Subcutaneous adipose tissue (tissue), 4 donors: ENCODE measurements around the gene GPR78. TPM values are rescaled to one million over a fixed set of nuclear protein-coding genes. Genes with fewer than 3 reads are reported as not detected.

Source experiments
- total RNA-seq, 4 donors: library from RNA; depleted of rRNA; stranded (reverse); fragments of >200 nt; gene quantifications; one replicate each; pipeline ENCODE4 v1.1.0, GENCODE V29; 2016
- TF ChIP-seq, protein P1 (sequence below): fragments of 450-650 bp; IDR thresholded peaks from one replicate; pipeline ENCODE4 v1.5.1; 2016; ENCODE audit warnings: low read depth, mild to moderate bottlenecking, control low read depth, antibody characterized with exemption, moderate library complexity

Gene GPR78
- total RNA-seq, 4 donors from 2014 or later = not detected

GRCh38 chr4:8585721-8586212, 5.6 kb downstream of the GPR78 start:
- TF ChIP-seq, protein P1, sequence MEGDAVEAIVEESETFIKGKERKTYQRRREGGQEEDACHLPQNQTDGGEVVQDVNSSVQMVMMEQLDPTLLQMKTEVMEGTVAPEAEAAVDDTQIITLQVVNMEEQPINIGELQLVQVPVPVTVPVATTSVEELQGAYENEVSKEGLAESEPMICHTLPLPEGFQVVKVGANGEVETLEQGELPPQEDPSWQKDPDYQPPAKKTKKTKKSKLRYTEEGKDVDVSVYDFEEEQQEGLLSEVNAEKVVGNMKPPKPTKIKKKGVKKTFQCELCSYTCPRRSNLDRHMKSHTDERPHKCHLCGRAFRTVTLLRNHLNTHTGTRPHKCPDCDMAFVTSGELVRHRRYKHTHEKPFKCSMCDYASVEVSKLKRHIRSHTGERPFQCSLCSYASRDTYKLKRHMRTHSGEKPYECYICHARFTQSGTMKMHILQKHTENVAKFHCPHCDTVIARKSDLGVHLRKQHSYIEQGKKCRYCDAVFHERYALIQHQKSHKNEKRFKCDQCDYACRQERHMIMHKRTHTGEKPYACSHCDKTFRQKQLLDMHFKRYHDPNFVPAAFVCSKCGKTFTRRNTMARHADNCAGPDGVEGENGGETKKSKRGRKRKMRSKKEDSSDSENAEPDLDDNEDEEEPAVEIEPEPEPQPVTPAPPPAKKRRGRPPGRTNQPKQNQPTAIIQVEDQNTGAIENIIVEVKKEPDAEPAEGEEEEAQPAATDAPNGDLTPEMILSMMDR = no peak

DNA sequence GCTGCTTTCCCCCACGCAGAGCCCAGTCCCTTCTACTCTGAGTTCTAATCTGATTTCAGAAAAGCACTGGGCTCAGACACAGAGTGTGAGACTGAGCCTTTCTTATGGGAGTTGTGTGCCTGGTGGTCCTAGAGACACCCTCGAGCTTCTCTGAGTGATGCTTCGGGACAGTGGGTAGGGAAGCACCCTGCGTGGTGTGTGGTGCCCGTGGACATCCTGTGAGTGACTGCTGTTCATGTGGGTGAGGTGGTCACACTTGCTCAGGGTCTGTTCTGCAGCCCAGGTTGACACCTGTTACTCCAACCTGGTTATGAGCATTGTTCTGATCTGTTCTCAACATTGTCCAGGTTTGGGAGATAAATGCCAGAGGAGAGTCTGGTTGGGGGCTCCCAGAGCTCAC, 6.1 kb downstream of the GPR78 start:
- TF ChIP-seq, protein P1 = no peak

GRCh38 chr4:8586671-8587468, 6.7 kb downstream of the GPR78 start:
- TF ChIP-seq, protein P1 = no peak

GRCh38 chr4:8587469-8588195, 7.4 kb downstream of the GPR78 start:
- TF ChIP-seq, protein P1 = no peak

- TF ChIP-seq, protein P1 = no peak
Observed at GRCh38 chr4:8588196-8588470, 7.9 kb downstream of the GPR78 start.

GRCh38 chr4:8589336-8589735, 9.1 kb downstream of the GPR78 start:
- TF ChIP-seq, protein P1 = no peak

GRCh38 chr4:8589823-8590545, 9.8 kb downstream of the GPR78 start:
- TF ChIP-seq, protein P1 = no peak
